Keratinocyte (primary cell): ENCODE results near the gene PPP1R37. TPM values are rescaled to one million over a fixed set of nuclear protein-coding genes. Genes with fewer than 3 reads are reported as not detected.
A peak's percentile ranks its signal among the peaks of the same experiment; 100 is the strongest.

Experiments
- DNase-seq: peaks from one replicate; pipeline ENCODE4 v3.0.0-alpha.2; 2011; ENCODE audit warnings: low read depth, missing footprints, low spot score
- FAIRE-seq: peaks from 2 replicates; lab custom pipeline; 2011; peaks lifted over from hg19 to GRCh38; lab: Jason Lieb, UNC
- H2AFZ ChIP-seq: 2 replicates; pipeline ENCODE4 v1.6.0; 2012; ENCODE audit warnings: low read length, control low read depth, inconsistent platforms; ENCODE audit not compliant: control insufficient read depth
- H3K27ac ChIP-seq: 2 replicates; pipeline ENCODE4 v1.5.1; 2011; ENCODE audit warnings: low read length; ENCODE audit not compliant: control insufficient read depth, insufficient read depth
- H3K27me3 ChIP-seq: 3 replicates; pipeline ENCODE4 v1.6.0; 2011; ENCODE audit warnings: low read length; ENCODE audit not compliant: control insufficient read depth, insufficient read depth; ENCODE audit errors: extremely low read depth
- H3K36me3 ChIP-seq, 2 experiments: 2 replicates in 1 of 2; 3 replicates in 1 of 2; pipeline ENCODE4 v1.5.1; 2011; ENCODE audit warnings: low read length in 2 of 2, mild to moderate bottlenecking in 1 of 2; ENCODE audit not compliant: control insufficient read depth in 2 of 2, insufficient read depth in 2 of 2; ENCODE audit errors: extremely low read depth in 1 of 2
- H3K4me1 ChIP-seq: 3 replicates; pipeline ENCODE4 v1.5.1; 2011; ENCODE audit warnings: low read length; ENCODE audit not compliant: control insufficient read depth, insufficient read depth; ENCODE audit errors: extremely low read depth
- H3K4me2 ChIP-seq: 3 replicates; pipeline ENCODE4 v1.6.0; 2011; ENCODE audit warnings: low read depth, low read length; ENCODE audit not compliant: control insufficient read depth, insufficient read depth; ENCODE audit errors: extremely low read depth
- H3K4me3 ChIP-seq, 3 experiments: fragments of 200-600 bp in 1 of 3; sonication (generic) in 1 of 3; 2 replicates in 2 of 3; 3 replicates in 1 of 3; pipeline ENCODE4 v1.5.1; 2011 to 2016; ENCODE audit warnings: low read length in 3 of 3, mild to moderate bottlenecking in 3 of 3, control low read depth in 2 of 3, inconsistent platforms in 1 of 3, low read depth in 1 of 3, mixed read lengths in 1 of 3, mixed run types in 1 of 3, moderate library complexity in 1 of 3; ENCODE audit not compliant: control insufficient read depth in 2 of 3, insufficient read depth in 2 of 3; ENCODE audit errors: extremely low read depth in 1 of 3
- H3K79me2 ChIP-seq: 2 replicates; pipeline ENCODE4 v1.6.0; 2012; ENCODE audit warnings: low read length; ENCODE audit not compliant: control insufficient read depth, insufficient read depth
- H3K9ac ChIP-seq: 3 replicates; pipeline ENCODE4 v1.6.0; 2011; ENCODE audit warnings: low read length; ENCODE audit not compliant: control insufficient read depth, insufficient read depth; ENCODE audit errors: extremely low read depth
- H3K9me1 ChIP-seq: 3 replicates; pipeline ENCODE4 v1.6.0; 2011; ENCODE audit warnings: low read length; ENCODE audit not compliant: control insufficient read depth, insufficient read depth; ENCODE audit errors: extremely low read depth
- H3K9me3 ChIP-seq: 2 replicates; pipeline ENCODE4 v1.5.1; 2012; ENCODE audit warnings: low read depth, low read length; ENCODE audit not compliant: control insufficient read depth
- H4K20me1 ChIP-seq: 3 replicates; pipeline ENCODE4 v1.6.0; 2011; ENCODE audit warnings: low read length; ENCODE audit not compliant: control insufficient read depth, insufficient read depth; ENCODE audit errors: extremely low read depth
- CTCF ChIP-seq, 3 experiments: IDR thresholded peaks in 1 of 3; conservative IDR thresholded peaks in 1 of 3; optimal IDR thresholded peaks in 1 of 3; 2 replicates in 2 of 3; 3 replicates in 1 of 3; pipeline versions ENCODE3 to v1.5.1; 2011; ENCODE audit warnings: low read length in 3 of 3, mild to moderate bottlenecking in 3 of 3, moderate library complexity in 2 of 3, control low read depth in 1 of 3, inconsistent platforms in 1 of 3; ENCODE audit not compliant: insufficient read depth in 2 of 3; ENCODE audit errors: extremely low read depth in 1 of 3
- EZH2 ChIP-seq: IDR thresholded peaks from one replicate; pipeline ENCODE4 v1.6.1; 2012; ENCODE audit warnings: inconsistent platforms, mild to moderate bottlenecking, low read length, moderate library complexity
- dilution Hi-C: fragments of 300-500 bp; cut with MboI; formaldehyde crosslinking; loops from one replicate; pipeline ENCODE4 v1.7.0; 2020; ENCODE audit warnings: low sequenced_read_pairs; ENCODE audit not compliant: extremely low pct_ligation_motif_present
- polyA plus RNA-seq, 5 experiments: library from polyadenylated mRNA; depleted of rRNA in 3 of 5; stranded (reverse) in 3 of 5; stranded (forward) in 1 of 5; unstranded in 1 of 5; fragments of >200 nt; gene quantifications; 1 replicate in 1 of 5; 2 replicates in 3 of 5; 3 replicates in 1 of 5; pipeline versions ENCODE4 v1.2.1 to v1.2.3, GENCODE V29; 2011 to 2012; ENCODE audit warnings: missing spikeins in 2 of 5, low read depth in 1 of 5, low replicate concordance in 1 of 5

Gene PPP1R37
- polyA plus RNA-seq, 1 donor (not counting 4 experiments of a cell fraction or from before 2014, with no cell fraction given) = 8.6 TPM

DNA sequence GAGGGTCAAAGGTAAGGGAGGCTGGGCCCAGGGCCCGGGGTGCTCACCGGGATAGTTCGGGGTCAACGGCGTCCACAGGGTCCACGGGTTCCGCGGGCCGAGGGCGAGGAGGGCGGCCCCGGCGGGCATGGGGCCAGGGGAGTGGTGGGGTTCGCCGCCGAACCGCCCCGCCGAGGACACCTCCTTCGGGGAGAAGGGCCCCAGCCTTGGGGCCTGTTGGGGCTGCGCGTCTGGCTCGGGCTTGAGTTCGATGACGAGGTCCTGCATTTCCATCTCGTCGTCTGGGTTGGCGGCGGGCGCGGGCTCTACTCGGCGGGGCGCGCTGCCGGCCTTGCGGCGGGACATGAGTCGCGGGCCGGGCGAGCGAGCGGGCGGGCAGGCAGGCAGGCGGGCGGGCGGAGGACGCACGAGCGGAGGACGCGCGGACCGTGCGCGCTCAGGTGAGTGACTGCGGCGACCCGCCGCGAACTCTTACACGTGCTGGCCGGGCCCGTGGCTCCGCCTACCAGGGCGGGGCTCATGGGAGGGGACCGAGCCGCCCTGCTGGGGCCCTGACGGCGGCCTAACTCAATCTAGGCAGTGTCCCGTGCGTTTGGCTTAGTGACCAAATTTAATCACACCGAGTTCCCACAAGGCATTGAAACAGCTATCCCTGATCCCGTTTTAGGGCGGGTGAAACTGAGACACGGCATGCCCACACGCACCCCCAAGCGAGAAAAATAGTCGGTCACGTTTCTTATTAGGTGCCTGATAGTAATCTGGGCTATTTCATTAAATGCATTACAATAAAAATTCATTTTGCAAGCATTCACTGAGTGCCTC is 16.7 kb upstream of the PPP1R37 start, which contains the start of gene ZNF296:
Gene ZNF296, minus strand, starts transcription at position 450 of the 822 bp plus-strand sequence. Its CDS starts 105 bp downstream, at position 345.
- Histone ChIP-seq H3K27me3 (no peaks in the 10 kb centered on the region), H2AFZ (peak within 1 kb of the TSS; percentile 65), H4K20me1 (peaks cover 4% of the 10 kb centered on the region), H3K79me2 (peaks cover 24% of the 10 kb centered on the region), H3K9me1 (peaks cover 2% of the 10 kb centered on the region), H3K4me3 (peak within 1 kb of the TSS; percentile 67 to 89 (median 76)), H3K36me3 (peaks cover 3 to 7% of the 10 kb centered on the region in 2 experiments), H3K9me3 (no peaks in the 10 kb centered on the region), H3K27ac (peak within 1 kb of the TSS; percentile 50), H3K9ac (peak within 1 kb of the TSS; percentile 80), H3K4me2 (peak within 1 kb of the TSS; percentile 85), H3K4me1 (peaks cover 22% of the 10 kb centered on the region)
- TF ChIP-seq CTCF (optimal IDR thresholded peaks at IDR 0.05 in 1 of 3, IDR thresholded peaks at IDR 0.05 in 1 of 3, conservative IDR thresholded peaks at IDR 0.05 in 1 of 3; ENCODE audit: extremely low read depth in 1 of 3, insufficient read depth in 2 of 3, low read length in 3 of 3) (no peak), EZH2 (no peak)
- peak; percentile 46 for DNase-seq
- no peak for FAIRE-seq
- dilution Hi-C loops = no loop called here

DNA sequence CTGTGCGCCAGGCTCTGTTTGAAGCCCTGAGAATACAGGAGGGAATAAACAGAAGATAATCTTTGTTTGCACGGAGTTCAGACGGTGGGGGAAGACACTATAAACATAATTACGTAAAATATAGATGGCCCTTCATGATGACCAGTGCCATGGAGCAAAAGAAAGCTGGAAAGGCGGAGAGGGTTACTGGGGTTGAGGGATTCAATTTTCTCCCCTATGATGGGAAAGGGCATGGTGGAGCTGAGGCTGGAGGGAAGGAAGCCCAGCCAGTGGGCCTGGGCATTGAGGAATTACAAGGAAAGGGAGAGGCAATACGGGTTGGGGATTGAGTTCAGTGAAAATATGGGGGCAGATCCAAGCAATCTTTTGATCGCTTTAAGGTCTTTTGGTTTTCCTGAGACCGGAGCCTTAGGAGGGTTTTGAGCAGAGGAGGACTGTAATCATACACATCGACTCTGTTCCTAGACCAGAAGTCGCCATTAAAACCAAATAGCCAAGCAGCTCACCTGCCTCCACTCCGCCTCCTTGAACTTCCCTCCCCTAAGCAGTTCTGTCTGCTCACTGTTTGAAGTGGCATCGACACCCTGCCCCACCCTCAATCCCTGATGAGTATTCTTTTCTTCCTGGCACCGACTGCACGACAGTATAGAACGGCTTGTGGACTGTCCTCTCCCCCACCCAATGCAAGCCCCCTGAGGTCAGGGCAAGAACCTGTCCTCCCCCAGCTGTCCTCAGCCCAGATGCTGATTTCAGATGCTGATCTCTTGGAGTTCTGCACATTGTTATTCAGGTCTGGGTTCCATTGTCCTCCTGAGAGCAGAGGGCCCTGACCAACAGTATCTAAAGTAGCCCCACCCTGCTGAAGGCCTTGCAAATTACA is 15.9 kb upstream of the PPP1R37 start:
- peak overlapping the region in 2 of 3 experiments; percentile 76 to 89 for H3K4me3 ChIP-seq
- FAIRE-seq = no peak
- no peak for DNase-seq

More for the DNA sequence above, 15.9 kb upstream of the PPP1R37 start:
- peak overlapping the region; percentile 50 for H3K27ac ChIP-seq
- H3K79me2 ChIP-seq = peaks cover 32% of the 10 kb centered on the region
- H2AFZ ChIP-seq = peak overlapping the region; percentile 41
- H3K27me3 ChIP-seq = no peaks in the 10 kb centered on the region
- peaks cover 22% of the 10 kb centered on the region for H3K4me1 ChIP-seq
- no peaks in the 10 kb centered on the region for H3K9me3 ChIP-seq
- H4K20me1 ChIP-seq = peaks cover under 1% of the 10 kb centered on the region
- dilution Hi-C loops = no loop called here
- peaks cover 5 to 7% of the 10 kb centered on the region in 2 experiments for H3K36me3 ChIP-seq
- peak overlapping the region; percentile 85 for H3K4me2 ChIP-seq
- TF ChIP-seq CTCF (optimal IDR thresholded peaks at IDR 0.05 in 1 of 3, IDR thresholded peaks at IDR 0.05 in 1 of 3, conservative IDR thresholded peaks at IDR 0.05 in 1 of 3; ENCODE audit: extremely low read depth in 1 of 3, insufficient read depth in 2 of 3, low read length in 3 of 3) = no peak
- no peak for TF ChIP-seq EZH2
- H3K9me1 ChIP-seq = peaks cover 2% of the 10 kb centered on the region
- peak overlapping the region; percentile 80 for H3K9ac ChIP-seq
